ENCODE measurements around the gene CA5A. TPM values are rescaled to one million over a fixed set of nuclear protein-coding genes. Genes with fewer than 3 reads are reported as not detected.

CA5A gene
- total and polyA plus RNA-seq, 9 of the 15 experiments (the other 6 are each of a cell fraction or from before 2014, with no cell fraction given), result not detected

- TF ChIP-seq ELF1 (tag; IDR thresholded peaks at IDR 0.05) (no peak), CTCFL (IDR thresholded peaks at IDR 0.05; ENCODE audit: borderline replicate concordance, insufficient read depth, low read depth, low read length, poor library complexity, severe bottlenecking) (no peak), ZKSCAN8 (CRISPR knock-in tag; IDR thresholded peaks at IDR 0.05) (no peak), ZC3H11A (IDR thresholded peaks at IDR 0.05; ENCODE audit: low read depth, low read length) (no peak), FOSL1 (tag; conservative IDR thresholded peaks at IDR 0.05) (peak; percentile 65), EHMT2 (IDR thresholded peaks at IDR 0.05) (no peak), HMG20A (CRISPR knock-in tag; conservative IDR thresholded peaks at IDR 0.05) (no peak), POLR2AphosphoS2 (IDR thresholded peaks at IDR 0.05; ENCODE audit: low read length) (no peak), ZNF561 (CRISPR knock-in tag; conservative IDR thresholded peaks at IDR 0.05) (no peak), SNIP1 (IDR thresholded peaks at IDR 0.05; ENCODE audit: low read depth) (no peak), POLR2B (IDR thresholded peaks at IDR 0.05; ENCODE audit: low read depth, partially characterized antibody) (no peak), DPF2 (IDR thresholded peaks at IDR 0.05) (peak; percentile 21; the same call in 1 of the 2 replicates), NR2C1 (IDR thresholded peaks at IDR 0.05) (no peak), NR2C1 (tag; IDR thresholded peaks at IDR 0.05) (no peak), ZNF766 (CRISPR knock-in tag; conservative IDR thresholded peaks at IDR 0.05) (no peak), ATF1 (CRISPR knock-in tag; IDR thresholded peaks at IDR 0.05) (no peak), ATF1 (tag; IDR thresholded peaks at IDR 0.05) (peak; percentile 37; the same call in 1 of the 2 replicates), ZNF511 (CRISPR knock-in tag; IDR thresholded peaks at IDR 0.05) (no peak), FOXJ3 (CRISPR knock-in tag; IDR thresholded peaks at IDR 0.05) (no peak), L3MBTL2 (IDR thresholded peaks at IDR 0.05) (0 out of 2 replicates have a peak, but pooled peaks have one; percentile 27), TSC22D4 (tag; IDR thresholded peaks at IDR 0.05) (no peak), ZNF324 (CRISPR knock-in tag; IDR thresholded peaks at IDR 0.05) (no peak), JUND (IDR thresholded peaks at IDR 0.05; ENCODE audit: borderline replicate concordance, low read depth, low read length) (peak; percentile 67; the same call in 1 of the 2 replicates), JUND (tag; IDR thresholded peaks at IDR 0.05; ENCODE audit: borderline replicate concordance, low read depth, low read length) (peak; percentile 70; the same call in 1 of the 3 replicates), TEAD1 (CRISPR knock-in tag; IDR thresholded peaks at IDR 0.05) (peak in 1 of 2 experiments; percentile 41; a peak in 1 of 4 replicates), TFAP4 (CRISPR knock-in tag; IDR thresholded peaks at IDR 0.05; ENCODE audit: borderline replicate concordance) (peak; percentile 22; the same call in 1 of the 2 replicates)
- TF ChIP-seq, protein P1, sequence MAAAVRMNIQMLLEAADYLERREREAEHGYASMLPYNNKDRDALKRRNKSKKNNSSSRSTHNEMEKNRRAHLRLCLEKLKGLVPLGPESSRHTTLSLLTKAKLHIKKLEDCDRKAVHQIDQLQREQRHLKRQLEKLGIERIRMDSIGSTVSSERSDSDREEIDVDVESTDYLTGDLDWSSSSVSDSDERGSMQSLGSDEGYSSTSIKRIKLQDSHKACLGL (CRISPR knock-in tag; IDR thresholded peaks at IDR 0.05; ENCODE audit: borderline replicate concordance, poor library complexity, severe bottlenecking), result no peak
Observed at GRCh38 chr16:87860553-87861299, 75.6 kb downstream of the CA5A start (continued).

All from K562 (cell line).